ENCODE data around the gene CERKL.
"Not testable (repeated sequence)": the region's sequence is repeated elsewhere in the genome, so short reads cannot be mapped to it uniquely, and the experiment has no call there.

CERKL gene, protein sequence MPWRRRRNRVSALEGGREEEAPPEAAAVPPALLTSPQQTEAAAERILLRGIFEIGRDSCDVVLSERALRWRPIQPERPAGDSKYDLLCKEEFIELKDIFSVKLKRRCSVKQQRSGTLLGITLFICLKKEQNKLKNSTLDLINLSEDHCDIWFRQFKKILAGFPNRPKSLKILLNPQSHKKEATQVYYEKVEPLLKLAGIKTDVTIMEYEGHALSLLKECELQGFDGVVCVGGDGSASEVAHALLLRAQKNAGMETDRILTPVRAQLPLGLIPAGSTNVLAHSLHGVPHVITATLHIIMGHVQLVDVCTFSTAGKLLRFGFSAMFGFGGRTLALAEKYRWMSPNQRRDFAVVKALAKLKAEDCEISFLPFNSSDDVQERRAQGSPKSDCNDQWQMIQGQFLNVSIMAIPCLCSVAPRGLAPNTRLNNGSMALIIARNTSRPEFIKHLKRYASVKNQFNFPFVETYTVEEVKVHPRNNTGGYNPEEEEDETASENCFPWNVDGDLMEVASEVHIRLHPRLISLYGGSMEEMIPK

DNA sequence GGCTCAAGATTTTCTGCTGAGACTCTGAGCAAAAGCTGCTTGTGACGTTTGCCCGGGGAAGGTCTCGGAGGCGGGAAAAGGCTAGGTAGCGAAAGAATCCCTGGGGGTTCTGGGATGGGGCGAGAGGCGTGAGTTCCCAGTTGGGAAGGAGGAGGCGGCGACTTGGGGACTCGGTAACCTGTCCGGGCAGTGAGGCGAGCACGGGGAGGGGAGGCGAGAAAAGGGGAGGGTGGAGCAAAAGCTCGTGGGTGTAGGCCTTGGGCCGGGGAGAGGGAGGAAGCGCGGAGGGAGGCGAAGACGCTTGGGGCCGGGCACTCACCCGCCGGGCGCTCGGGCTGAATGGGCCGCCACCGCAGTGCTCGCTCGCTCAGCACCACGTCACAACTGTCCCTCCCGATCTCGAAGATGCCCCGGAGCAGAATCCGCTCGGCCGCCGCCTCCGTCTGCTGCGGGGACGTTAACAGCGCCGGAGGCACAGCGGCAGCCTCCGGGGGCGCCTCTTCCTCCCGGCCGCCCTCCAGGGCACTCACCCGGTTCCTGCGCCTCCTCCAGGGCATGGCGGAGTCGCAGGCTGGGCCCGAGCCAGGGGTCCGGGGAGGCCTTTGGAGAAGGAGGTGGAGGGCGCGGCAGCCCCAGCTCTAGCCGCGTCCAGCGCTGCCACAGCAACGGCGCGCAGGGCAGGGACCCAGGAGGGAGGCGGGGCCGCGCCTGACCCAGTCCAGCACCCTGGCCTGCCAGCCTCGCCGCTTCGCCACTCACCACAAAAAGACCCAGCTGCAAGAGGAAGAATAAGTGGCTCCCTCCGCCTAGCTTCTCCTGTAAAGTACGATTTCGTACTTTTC lies at the start of gene CERKL:
TSS of gene CERKL (minus strand) at position 656 of the 842 bp plus-strand sequence. CDS start at position 557, 99 bp downstream.
- in situ Hi-C loops (cut with MboI; ENCODE audit: low pct_unique_long_range_greater_than_20kb, low sequenced_read_pairs), result no loop called here
- DNase-seq, result no peak

DNA sequence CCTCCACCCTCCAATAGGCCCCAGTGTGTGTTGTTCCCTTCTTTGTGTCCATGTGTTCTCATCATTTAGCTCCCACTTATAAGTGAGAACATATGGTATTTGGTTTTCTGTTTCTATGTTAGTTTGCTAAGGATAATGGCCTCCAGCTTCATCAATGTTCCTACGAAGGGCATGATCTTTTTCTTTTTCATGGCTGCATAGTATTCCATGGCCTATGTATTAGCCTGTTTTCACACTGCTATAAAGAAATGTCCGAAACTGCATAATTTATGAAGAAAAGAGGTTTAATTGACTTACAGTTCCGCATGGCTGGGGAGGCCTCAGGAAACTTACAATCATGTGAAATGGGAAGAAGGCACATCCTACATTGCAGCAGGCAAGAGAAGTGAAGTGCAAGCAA lies 45.6 kb upstream of the CERKL start:
- in situ Hi-C loops (cut with MboI; ENCODE audit: low pct_unique_long_range_greater_than_20kb, low sequenced_read_pairs), result loop anchor here (25.0 kb wide), 1 partner anchor 115 kb away; no protein-coding TSS in a partner anchor

DNA sequence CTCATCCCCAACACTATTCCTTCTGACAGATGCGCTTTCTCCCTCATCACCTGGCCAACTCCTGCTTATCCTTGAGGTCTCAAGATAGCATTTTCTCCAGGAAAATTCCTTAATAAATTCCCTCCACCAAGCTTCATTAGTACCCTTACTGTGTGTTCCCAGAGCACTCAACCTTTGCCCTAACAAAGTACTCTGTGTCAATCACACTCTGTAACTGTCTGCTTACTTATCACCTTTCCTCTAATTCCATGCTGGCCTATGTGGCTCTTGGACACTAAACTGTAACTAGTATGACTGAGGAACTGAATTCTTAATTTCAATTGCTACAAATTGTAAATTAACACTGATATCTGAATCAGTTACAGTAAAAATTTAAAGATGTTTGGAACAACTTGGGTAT lies 41.3 kb upstream of the CERKL start:
- no peak for DNase-seq
- in situ Hi-C loops (cut with MboI; ENCODE audit: low pct_unique_long_range_greater_than_20kb, low sequenced_read_pairs), result no loop called here

More for the DNA sequence above, 45.6 kb upstream of the CERKL start:
- DNase-seq, result not testable (repeated sequence)

DNA sequence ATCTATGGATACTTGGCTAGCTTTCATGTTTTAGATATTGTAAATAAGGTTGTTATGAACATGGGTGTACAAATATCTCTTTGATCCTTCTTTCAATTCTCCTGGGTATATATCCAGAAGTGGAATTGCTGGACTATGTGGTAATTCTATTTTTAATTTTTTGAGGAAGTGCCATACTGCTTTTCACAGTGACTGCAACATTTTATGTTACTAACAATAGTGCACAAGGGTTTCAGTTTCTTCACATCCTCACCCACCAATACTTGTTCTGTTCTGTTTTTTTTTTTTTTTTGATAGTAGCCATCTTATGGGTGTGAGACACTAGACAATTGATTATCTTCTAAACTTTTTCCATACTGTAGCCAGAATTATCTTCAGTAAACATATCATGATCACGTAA lies 40.7 kb upstream of the CERKL start:
- in situ Hi-C loops (cut with MboI; ENCODE audit: low pct_unique_long_range_greater_than_20kb, low sequenced_read_pairs), result no loop called here
- peak; percentile 63 for DNase-seq

DNA sequence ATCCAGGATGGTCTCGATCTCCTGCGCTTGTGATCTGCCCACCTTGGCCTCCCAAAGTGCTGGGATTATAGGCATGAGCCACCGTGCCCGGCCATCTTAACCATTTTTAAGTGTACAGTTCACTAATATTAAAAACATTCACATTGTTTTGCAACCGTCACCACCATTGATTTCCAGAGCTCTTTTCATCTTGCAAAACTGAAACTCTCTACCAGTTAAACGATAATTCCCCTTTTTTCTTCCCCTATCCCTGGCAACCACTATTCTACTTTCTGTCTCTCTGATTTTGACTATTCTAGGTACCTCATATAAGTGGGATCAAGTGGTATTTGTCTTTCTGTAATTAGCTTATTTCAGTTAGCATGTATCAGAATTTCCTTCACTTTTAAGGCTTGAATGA lies 40.2 kb upstream of the CERKL start:
- no peak for DNase-seq
- in situ Hi-C loops (cut with MboI; ENCODE audit: low pct_unique_long_range_greater_than_20kb, low sequenced_read_pairs), result no loop called here

DNA sequence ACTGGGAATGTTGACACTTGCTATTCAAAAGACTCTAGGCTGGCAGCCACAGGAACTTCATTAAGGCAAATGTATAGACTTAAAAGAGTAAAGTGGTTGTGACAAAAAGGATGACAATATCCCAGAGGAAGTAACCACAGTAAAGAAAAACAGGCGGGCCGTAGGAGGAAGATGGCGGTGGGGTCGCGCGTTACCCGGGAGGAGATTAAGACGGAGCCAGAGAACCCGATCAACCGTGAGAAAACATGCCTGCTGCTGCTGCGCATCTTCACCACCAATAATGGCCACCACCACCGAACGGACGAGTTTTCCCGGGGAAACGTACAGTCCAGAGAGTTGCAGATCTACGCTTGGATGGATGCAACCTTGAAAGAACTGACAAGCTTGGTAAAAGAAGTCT lies 37.4 kb upstream of the CERKL start:
- no peak for DNase-seq
- in situ Hi-C loops (cut with MboI; ENCODE audit: low pct_unique_long_range_greater_than_20kb, low sequenced_read_pairs), result no loop called here

DNA sequence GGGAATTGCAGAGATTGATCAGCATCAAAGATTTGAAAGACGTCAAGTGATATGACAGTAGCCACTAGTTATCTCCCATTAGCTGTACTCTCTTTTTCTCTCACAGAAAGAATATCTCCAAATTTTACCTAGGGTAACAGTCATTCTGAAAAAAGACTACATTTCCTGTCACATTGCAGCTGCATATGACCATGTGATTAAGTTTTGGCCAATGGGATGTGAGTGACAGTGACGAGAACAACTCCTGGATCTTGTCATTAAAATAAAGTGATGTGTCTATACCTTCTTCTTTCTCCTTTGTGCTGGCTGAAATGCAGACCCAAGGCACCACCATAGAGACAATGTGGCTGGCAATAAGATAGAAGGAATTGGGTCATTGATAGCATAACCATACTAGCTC lies 34.0 kb upstream of the CERKL start:
- in situ Hi-C loops (cut with MboI; ENCODE audit: low pct_unique_long_range_greater_than_20kb, low sequenced_read_pairs), result no loop called here
- DNase-seq, result no peak

DNA sequence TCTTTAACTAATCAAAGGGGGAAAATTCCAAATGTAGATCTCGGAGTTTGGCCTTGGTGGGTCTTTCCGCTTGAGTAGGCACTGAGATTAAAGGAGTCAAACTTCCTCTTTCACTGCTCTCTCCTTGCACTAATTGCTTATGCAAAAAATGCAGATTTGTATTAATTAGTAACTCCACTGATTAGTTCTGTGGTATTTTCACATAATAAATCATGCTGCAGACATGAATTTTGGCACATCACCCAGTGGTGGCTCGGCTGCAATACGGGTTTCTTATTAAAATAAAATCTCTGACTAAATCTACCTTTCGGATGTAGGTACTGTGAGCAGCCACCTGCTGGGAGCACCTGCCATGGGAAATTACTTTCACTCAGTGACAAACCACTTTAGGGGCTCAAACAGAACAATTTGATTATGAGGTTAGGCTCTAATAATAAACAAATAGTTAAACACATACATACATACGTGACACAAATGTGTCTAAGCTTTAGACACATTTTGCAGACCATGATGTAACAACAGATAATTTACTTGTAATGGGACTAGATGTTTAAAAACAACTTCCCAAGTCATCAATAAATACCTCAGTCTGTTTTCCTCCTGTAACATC lies 29.8 kb upstream of the CERKL start:
- in situ Hi-C loops (cut with MboI; ENCODE audit: low pct_unique_long_range_greater_than_20kb, low sequenced_read_pairs), result no loop called here
- peak; percentile 13 for DNase-seq

DNA sequence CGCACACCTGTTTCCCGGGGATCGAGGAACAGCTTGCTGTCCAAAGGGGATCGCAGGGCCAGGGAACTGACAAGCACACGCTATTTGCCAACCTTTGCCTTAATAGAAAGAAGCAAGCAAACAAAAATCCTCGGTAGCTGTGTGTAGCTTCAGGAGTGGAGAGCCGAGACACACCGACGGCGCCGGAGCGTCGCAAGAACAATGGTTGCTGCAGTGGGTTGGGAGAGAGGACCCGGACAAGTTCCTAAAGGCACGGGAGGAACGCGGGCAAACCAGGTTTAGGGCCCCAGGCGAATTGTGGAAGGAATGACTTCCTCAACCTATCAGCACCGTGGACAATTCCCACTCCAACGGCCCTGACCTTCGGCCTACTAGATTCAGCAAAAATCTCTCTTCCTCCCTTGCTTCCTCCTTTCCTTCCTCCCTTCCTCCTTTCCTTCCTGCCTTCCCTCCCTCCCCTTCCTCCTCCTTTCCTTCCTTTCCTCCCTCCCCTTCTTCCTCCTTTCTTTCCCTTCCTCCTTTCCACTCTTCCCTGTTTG lies 28.3 kb upstream of the CERKL start:
- DNase-seq, result peak; percentile 7
- in situ Hi-C loops (cut with MboI; ENCODE audit: low pct_unique_long_range_greater_than_20kb, low sequenced_read_pairs), result no loop called here

DNA sequence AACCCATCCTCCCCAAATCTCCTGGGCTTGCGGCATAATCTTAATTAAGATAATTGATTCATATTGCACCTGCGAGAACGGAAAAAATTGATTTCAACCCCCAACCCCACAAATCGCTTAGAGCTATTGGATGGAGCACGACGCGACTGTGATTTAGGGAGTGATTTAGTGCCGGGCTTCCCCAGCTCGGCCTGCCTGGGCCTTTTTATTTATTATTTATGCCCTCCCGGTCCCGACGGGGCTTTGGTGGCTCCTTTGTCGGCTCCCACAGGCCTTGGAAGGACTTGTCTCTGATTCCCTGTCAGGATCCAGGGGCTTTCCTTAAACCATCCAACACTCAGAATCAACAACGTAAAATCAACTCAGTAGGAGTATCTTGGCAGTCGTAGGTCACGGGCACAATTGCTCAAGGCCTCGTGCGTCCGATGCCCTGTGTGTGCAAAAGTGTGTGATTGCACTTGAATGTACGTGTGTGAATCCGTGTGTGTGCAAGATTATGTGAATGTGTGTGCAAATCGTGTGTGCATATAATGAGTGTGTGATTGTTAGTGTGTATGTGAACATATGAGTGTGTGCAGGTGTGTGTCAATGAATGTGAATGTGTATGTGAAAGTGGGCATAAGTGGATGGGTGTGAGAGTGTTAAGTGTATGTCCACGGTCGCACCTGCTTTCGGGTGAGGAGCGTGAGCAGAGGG lies 27.7 kb upstream of the CERKL start:
- in situ Hi-C loops (cut with MboI; ENCODE audit: low pct_unique_long_range_greater_than_20kb, low sequenced_read_pairs), result no loop called here
- no peak for DNase-seq

DNA sequence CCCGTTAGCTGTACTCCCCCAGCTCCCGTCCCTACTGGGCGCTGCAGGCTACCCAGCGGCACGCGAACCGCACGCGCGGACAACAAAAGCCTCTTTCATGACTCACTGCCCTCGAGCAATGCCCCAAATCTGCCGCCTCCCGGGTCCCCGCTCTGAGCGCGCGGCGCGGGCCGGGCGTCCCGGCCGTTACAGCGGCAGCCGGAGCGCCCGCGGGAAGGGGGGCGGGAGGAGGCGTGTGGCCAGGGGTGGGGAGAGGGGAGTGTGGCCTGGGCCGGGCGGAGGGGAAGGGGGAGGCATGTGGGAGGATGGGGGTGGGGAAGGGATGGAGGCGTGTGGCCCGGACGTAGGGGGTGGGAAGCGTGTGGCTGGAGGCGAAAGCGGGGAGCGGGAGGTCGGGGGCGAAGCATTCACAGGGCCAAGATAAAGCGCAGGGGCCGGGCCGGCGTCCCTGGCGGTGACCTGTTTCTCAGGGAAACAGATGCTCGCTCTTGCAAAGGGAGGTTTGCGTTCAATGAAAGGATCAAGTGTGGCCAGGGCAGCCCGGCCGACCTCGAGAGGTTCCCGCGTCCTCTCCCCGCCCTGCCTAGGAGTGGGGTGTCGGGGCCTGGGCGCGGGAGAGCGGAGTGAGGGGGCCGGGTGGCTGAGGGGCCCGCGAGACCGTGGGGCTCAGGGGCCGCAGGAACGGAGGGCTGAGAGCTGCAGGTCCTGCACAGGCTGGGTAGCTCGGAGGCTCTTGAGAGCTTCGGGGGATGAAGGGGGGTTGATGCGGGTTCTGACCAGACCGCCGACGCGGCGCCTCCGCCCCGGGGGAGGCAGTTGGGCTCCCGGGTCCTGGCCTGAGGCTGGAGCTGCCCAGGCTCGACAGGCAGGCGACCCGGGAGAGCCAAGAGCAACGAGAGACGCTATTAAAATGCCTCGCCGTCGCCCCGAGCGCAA lies 26.9 kb upstream of the CERKL start:
- no peak for DNase-seq
- in situ Hi-C loops (cut with MboI; ENCODE audit: low pct_unique_long_range_greater_than_20kb, low sequenced_read_pairs), result no loop called here

DNA sequence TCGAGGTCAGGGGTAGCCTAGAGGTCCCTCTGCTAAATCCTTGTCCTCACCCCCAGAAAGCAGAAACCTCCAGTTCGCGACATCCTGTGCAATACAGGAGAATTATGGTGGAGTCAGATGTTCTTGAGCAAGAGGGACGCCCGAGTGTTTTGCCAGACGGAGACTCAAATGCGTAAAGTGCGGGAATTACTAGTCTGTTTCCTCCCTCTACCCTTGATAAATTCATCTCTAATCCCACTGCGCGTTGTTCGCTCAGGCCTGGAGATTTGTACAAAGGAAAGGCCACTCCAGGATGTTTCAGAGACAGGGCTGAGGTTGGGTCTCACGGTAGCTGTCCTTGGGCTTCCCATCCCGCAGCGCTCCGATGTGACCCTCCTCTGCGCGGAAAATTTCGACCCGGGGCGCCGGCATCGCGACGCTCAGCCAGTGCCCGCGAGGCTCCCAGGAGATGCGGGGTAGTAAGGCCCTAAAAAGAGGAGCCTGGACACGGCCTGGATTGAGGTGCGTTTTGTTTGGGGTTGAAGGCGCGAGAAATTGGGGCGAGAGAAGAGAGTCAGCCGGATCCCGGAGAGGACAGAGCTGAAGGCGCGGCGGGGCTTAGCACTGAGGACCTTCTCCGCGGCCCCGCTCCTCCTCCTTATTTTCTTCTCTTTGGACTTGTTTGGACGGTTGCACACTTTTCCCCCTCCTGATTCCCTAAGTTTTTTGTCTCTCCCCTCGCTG lies 26.1 kb upstream of the CERKL start:
- in situ Hi-C loops (cut with MboI; ENCODE audit: low pct_unique_long_range_greater_than_20kb, low sequenced_read_pairs), result no loop called here
- no peak for DNase-seq

DNA sequence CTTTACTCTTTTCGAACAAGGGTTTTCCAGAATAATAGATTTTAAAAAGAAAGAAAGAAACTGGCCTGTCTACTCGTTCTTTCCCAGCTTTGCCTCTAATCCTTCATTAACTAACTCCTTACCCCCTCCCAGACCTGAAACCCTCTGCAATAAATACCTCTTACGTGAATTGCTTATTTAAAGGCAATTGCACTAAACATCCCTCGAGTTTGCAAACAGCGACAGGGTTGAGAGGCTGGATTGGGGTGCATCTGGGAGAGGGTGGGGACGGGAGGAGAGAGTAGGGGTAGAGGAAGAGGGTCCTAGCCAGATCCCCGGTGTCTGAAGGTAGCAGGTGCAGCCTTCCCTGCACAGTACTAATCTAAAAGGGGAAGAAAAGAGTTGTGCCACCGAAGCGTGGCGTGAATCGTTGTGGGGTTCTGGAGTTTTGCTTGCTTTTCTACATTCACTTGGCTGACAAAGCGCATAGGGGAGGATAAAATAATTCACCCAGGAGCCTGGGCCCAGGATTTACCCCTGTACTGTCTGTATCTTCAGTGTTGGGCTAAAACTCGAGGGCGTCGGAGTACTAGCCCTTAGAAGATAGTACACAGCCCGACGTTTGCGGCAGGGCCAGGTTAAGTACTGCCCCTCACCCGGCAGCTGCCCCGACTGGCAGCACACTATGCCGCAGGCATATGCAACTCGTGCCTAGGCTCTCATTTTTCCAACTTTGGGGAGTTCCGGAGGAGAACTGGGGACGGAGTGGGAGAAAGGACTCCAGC lies 25.3 kb upstream of the CERKL start:
- in situ Hi-C loops (cut with MboI; ENCODE audit: low pct_unique_long_range_greater_than_20kb, low sequenced_read_pairs), result no loop called here
- DNase-seq, result no peak

DNA sequence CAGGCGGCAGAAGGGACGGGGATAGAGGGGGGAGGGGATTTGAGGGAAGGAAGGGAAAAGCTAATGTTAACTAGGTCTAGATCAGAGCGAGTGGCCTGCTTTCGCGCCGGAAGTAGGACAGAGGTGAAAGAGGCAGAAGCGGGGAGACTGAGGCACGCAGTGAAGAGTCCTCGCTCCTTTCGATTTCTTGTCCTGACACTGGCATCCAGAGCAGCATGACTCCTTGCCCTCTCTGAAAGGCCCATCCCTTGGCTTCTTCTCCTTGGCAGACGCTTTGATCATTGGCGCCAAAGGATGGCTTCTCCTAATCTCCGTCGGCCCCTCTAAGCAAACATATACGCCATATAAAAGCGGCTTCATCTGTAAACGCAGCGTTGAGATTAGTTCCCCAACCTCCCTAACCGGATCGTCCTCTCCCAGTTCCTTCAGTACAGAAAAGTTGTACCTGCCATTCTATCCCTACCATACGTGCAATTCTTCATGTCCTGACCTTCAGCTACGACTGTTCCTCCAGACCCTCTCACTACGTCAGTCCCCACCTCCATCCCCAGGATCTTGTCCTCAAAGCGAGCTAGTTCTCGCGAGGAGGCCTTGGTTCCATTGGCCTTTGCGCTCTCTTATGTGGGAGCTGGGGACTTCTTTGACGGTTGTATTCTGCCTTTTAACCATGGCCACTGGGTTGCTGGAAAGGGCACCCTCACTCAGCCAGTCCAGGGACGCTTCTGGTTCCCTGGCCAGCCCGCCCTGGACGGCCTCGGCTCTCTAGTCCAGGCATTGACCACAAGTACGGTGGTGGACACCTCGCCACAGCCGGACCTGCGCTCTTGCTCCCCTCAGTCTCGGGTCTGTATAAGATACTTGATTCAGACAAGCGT lies 24.3 kb upstream of the CERKL start:
- no peak for DNase-seq
- in situ Hi-C loops (cut with MboI; ENCODE audit: low pct_unique_long_range_greater_than_20kb, low sequenced_read_pairs), result no loop called here

DNA sequence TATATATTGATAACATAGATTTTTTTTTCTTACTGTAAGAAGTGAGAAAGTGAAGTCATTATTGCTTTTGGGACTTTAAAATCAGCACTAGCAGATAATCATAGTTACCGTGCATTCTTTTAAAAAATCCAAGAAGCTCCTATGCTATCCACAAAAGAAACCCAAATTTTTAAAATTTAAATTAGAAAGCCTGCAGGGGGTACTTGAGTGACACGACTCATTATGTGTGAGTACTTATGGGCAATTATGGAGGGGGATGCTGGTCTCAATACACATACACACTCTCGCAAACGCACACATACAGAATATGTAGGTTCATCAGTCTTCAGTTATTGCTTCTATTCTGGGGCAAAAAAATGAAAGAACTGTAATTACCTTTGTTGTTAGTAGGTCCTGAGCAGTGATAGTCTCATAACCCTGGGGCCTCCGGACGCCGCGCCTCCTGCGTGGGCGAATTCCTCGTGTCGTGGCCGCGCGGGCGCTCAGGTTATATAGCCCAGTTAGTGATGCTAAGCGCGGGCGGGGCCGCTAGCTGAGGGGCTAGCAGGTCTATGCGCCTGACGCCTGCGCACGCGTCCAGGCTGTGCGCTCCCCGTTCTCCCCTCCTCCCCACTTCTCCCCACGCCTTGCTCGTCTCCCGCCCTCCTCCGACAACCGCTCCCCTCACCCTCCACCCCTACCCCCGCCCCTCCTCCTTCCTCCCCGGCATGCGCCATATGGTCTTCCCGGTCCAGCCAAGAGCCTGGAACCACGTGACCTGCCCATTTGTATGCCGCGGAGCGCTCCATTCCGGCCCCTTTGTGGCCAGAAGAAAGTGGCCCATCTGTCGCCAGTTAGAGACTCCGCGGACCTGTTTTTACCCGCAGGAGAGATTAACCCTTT lies 23.4 kb upstream of the CERKL start, which contains the start of gene NEUROD1:
TSS of gene NEUROD1 (minus strand) at position 463 of the 882 bp plus-strand sequence. CDS start 1,657 bp downstream, outside the sequence.
- in situ Hi-C loops (cut with MboI; ENCODE audit: low pct_unique_long_range_greater_than_20kb, low sequenced_read_pairs), result no loop called here
- DNase-seq, result no peak

All from KBM-7 (cell line).